ENCODE measurements around the gene PPP3CA. TPM values are rescaled to one million over a fixed set of nuclear protein-coding genes. Genes with fewer than 3 reads are reported as not detected.

Gene PPP3CA
- total RNA-seq, 2 donors from 2014 or later: 71.3 to 142 TPM

DNA sequence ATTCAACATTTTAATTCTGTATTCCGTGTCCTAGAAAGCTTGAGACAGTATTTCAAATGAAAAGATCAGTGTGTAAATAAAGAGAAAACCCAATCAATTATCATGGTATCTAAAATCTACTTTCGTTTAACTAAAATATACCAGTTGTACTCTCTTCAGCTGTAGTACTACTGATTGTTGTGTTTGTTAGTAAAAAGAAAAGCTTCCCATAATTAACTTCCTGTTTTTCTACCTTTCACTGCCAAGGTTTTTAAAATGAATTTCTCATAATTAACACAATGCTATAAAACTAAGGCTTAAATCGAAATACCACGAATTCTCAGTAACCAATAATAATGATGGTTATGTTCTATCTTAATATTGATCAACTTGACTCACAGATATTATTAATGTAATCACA, 37.4 kb downstream of the PPP3CA start:
- WGBS: 80% methylated on average over 4 of the region's 4 CpGs
- Histone ChIP-seq H3K4me1 (replicated peaks) (no peaks in the 10 kb centered on the region), H3K36me3 (no peaks in the 10 kb centered on the region), H3K4me3 (no peak overlapping the region), H3K27me3 (replicated peaks; ENCODE audit: insufficient read depth) (no peaks in the 10 kb centered on the region), H3K27ac (no peak overlapping the region), H3K9me3 (no peaks in the 10 kb centered on the region)
- TF ChIP-seq POLR2AphosphoS5 (IDR thresholded peaks at IDR 0.05) (no peak), POLR2A (IDR thresholded peaks at IDR 0.05) (no peak)
- TF ChIP-seq, protein P1, sequence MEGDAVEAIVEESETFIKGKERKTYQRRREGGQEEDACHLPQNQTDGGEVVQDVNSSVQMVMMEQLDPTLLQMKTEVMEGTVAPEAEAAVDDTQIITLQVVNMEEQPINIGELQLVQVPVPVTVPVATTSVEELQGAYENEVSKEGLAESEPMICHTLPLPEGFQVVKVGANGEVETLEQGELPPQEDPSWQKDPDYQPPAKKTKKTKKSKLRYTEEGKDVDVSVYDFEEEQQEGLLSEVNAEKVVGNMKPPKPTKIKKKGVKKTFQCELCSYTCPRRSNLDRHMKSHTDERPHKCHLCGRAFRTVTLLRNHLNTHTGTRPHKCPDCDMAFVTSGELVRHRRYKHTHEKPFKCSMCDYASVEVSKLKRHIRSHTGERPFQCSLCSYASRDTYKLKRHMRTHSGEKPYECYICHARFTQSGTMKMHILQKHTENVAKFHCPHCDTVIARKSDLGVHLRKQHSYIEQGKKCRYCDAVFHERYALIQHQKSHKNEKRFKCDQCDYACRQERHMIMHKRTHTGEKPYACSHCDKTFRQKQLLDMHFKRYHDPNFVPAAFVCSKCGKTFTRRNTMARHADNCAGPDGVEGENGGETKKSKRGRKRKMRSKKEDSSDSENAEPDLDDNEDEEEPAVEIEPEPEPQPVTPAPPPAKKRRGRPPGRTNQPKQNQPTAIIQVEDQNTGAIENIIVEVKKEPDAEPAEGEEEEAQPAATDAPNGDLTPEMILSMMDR (IDR thresholded peaks at IDR 0.05): no peak
- DNase-seq (ENCODE audit: low spot score): no peak
- intact Hi-C loops (cut with DNase I): no loop called here

DNA sequence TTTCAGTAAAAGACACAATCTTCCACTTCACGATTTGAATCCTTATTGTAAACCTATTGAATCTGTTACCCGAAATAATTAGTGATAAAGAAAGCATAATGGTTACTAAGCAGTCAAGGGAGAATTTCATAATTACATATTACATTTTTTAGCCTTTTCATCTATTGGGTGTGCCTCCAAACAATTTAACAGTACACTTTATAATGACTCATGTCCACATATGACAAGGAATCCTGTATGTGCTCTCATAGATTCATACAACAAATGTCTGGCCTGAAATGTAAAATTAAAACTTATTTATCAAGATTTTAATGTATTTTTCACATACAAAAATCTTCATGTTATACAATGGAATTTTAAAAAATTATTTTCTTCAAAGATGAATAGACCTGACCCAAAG, 39.4 kb downstream of the PPP3CA start:
- DNase-seq (ENCODE audit: low spot score): no peak
- H3K36me3 ChIP-seq: no peaks in the 10 kb centered on the region
- H3K27me3 ChIP-seq (replicated peaks; ENCODE audit: insufficient read depth): no peaks in the 10 kb centered on the region
- H3K27ac ChIP-seq: no peak overlapping the region
- TF ChIP-seq, protein P1 (IDR thresholded peaks at IDR 0.05): no peak
- TF ChIP-seq POLR2A (IDR thresholded peaks at IDR 0.05) (no peak), POLR2AphosphoS5 (IDR thresholded peaks at IDR 0.05) (no peak)
- WGBS: 96% methylated on average over 2 of the region's 2 CpGs
- H3K4me1 ChIP-seq (replicated peaks): no peaks in the 10 kb centered on the region
- H3K4me3 ChIP-seq: no peak overlapping the region
- intact Hi-C loops (cut with DNase I): no loop called here
- H3K9me3 ChIP-seq: no peaks in the 10 kb centered on the region

DNA sequence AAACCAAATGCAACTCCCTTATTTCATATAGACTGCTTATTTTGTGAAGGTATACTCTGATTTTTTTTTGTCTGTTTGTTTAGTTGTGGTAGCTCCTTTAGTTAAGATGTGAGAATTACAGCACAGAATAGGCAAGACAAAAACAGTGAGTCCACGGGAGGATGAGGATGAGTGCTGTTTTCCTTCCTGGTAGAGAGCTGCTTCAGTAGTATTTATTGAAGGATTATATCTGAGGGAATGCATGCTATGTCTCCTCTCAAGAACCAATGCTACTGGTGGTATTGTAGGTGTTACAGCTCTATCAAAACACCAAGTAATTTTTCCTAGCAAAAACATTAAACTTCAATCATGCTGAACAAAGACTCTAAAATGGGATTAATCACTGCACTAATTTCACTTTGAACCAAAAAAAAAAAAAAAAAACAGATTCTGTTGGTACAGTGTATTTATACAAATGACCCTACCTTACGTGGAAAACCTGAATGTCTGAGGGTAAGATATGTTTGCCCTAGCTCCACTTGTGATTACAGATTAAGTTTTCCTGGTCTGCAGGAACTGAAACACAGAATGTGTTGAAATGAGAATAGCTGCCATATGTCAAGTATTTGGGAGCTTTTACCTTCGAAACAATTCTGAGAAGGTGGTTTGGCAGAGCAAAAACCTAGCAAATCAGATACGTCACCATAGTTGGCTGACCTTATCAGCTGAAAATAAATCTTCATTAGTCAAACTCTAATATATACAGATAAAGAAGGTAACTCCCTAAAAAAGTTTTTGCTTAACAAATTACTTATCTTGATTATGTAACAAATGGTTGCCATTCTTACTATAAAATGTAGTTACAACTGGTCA, 40.3 kb downstream of the PPP3CA start:
- Histone ChIP-seq H3K4me3 (no peak overlapping the region), H3K27ac (no peak overlapping the region), H3K27me3 (replicated peaks; ENCODE audit: insufficient read depth) (no peaks in the 10 kb centered on the region), H3K4me1 (replicated peaks) (no peaks in the 10 kb centered on the region), H3K9me3 (no peaks in the 10 kb centered on the region), H3K36me3 (no peaks in the 10 kb centered on the region)
- TF ChIP-seq, protein P1 (IDR thresholded peaks at IDR 0.05): no peak
- no peak for TF ChIP-seq POLR2AphosphoS5 (IDR thresholded peaks at IDR 0.05)
- intact Hi-C loops (cut with DNase I): no loop called here
- WGBS: 59% methylated on average over 4 of the region's 4 CpGs
- DNase-seq (ENCODE audit: low spot score): no peak

DNA sequence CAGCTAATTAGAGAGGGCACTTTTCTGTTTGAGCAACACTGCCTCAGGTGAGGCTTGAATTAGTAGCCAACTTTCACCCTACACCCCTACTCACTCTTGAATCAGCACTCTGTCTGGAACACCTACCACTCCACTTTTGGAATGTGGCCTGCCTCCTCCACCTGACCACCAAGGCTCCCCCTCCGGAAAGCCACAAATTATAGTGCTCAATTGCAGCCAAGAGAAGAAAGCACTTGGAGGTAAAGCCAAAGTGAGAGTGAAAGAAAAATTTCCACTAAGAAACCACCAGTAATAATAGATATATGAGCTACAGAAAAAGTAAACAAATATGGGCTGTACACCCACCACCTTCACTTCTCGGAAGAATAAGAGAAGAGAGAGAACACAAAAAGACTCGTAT, 41.1 kb downstream of the PPP3CA start:
- no peaks in the 10 kb centered on the region for H3K27me3 ChIP-seq (replicated peaks; ENCODE audit: insufficient read depth)
- no peaks in the 10 kb centered on the region for H3K9me3 ChIP-seq
- no peak for DNase-seq (ENCODE audit: low spot score)
- H3K36me3 ChIP-seq: no peaks in the 10 kb centered on the region
- WGBS: 20% methylated on average over 3 of the region's 3 CpGs
- H3K27ac ChIP-seq: no peak overlapping the region
- intact Hi-C loops (cut with DNase I): no loop called here
- no peak overlapping the region for H3K4me3 ChIP-seq
- TF ChIP-seq, protein P1 (IDR thresholded peaks at IDR 0.05): no peak
- no peak for TF ChIP-seq POLR2AphosphoS5 (IDR thresholded peaks at IDR 0.05)
- no peak for TF ChIP-seq POLR2A (IDR thresholded peaks at IDR 0.05)
- no peaks in the 10 kb centered on the region for H3K4me1 ChIP-seq (replicated peaks)

DNA sequence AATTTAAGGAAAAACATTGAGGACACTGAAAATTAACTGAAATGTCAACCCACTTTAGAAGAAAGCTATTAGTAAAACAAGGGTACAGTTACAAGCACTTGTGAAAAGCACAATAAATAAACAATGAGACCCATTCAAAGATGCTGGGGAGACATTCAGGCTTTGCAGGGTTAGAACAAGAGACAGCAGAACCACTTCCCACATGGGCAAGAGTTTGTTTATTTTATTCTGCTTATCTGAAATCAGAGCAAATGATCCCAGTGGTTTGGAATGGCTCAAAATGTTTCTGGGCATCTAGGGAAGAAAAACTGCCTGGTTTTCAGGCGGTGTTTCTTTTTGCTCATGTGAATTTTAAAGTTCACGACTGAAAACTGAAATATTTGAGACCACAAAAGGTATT, 42.4 kb downstream of the PPP3CA start:
- H3K27ac ChIP-seq: no peak overlapping the region
- no peaks in the 10 kb centered on the region for H3K4me1 ChIP-seq (replicated peaks)
- no peaks in the 10 kb centered on the region for H3K9me3 ChIP-seq
- TF ChIP-seq POLR2A (IDR thresholded peaks at IDR 0.05): no peak
- TF ChIP-seq, protein P1 (IDR thresholded peaks at IDR 0.05): no peak
- TF ChIP-seq POLR2AphosphoS5 (IDR thresholded peaks at IDR 0.05): peak; percentile 22
- H3K36me3 ChIP-seq: no peaks in the 10 kb centered on the region
- H3K4me3 ChIP-seq: no peak overlapping the region
- no peaks in the 10 kb centered on the region for H3K27me3 ChIP-seq (replicated peaks; ENCODE audit: insufficient read depth)
- intact Hi-C loops (cut with DNase I): no loop called here
- WGBS: 21% methylated on average over 2 of the region's 2 CpGs
- no peak for DNase-seq (ENCODE audit: low spot score)
